HFF-Myc (cell line): ENCODE measurements around the gene ACTR1A.
"Not testable (repeated sequence)": the region's sequence is repeated elsewhere in the genome, so short reads cannot be mapped to it uniquely, and the experiment has no call there.

Experiments used
- DNase-seq: peaks from one replicate; pipeline ENCODE4 v3.0.0-alpha.2; 2011; ENCODE audit warnings: low read depth; ENCODE audit errors: extremely low read depth
- H3K4me3 ChIP-seq: replicated peaks from 2 replicates; pipeline ENCODE4 v1.5.1; 2011; ENCODE audit warnings: low read depth, mild to moderate bottlenecking, control low read depth, low read length
- TF ChIP-seq, protein P1 (sequence below): IDR thresholded peaks from 2 replicates; pipeline ENCODE4 v1.5.1; 2012; ENCODE audit warnings: mild to moderate bottlenecking, low read depth, low read length, control low read depth; ENCODE audit errors: missing control alignments

The ACTR1A gene

DNA sequence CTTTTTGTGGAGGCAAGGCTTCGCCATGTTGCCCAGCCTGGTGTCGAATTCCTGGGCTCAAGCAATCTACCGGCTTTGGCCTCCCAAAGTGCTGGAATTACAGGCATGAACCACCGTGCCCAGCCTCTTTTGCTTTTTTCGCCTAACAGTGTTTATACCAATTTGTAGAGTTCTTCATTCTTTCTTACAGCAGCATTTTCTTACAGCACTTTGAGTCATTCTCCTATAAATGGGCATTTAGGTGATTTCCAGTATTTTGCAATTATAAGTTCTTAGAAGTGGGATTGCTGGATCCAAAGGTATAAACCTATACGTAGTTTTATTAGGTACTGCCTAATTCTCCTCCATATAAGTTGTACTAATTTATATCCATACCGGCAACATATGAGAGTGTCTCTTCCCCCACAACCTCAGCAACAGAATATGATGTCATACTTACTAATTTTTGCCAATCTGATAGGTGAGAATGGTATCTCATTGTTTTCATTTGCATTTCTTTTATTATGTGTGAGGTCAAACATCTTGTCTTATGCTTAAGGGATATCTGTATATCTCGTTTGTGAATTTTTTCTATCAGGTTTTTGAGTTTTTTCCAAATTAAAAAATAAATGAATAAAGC lies 40.4 kb upstream of the ACTR1A start:
- DNase-seq: no peak
- TF ChIP-seq, protein P1, sequence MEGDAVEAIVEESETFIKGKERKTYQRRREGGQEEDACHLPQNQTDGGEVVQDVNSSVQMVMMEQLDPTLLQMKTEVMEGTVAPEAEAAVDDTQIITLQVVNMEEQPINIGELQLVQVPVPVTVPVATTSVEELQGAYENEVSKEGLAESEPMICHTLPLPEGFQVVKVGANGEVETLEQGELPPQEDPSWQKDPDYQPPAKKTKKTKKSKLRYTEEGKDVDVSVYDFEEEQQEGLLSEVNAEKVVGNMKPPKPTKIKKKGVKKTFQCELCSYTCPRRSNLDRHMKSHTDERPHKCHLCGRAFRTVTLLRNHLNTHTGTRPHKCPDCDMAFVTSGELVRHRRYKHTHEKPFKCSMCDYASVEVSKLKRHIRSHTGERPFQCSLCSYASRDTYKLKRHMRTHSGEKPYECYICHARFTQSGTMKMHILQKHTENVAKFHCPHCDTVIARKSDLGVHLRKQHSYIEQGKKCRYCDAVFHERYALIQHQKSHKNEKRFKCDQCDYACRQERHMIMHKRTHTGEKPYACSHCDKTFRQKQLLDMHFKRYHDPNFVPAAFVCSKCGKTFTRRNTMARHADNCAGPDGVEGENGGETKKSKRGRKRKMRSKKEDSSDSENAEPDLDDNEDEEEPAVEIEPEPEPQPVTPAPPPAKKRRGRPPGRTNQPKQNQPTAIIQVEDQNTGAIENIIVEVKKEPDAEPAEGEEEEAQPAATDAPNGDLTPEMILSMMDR: no peak
- no peak overlapping the region for H3K4me3 ChIP-seq

- TF ChIP-seq, protein P1: peak; percentile 28
- DNase-seq: no peak
- H3K4me3 ChIP-seq: no peak overlapping the region
Observed at GRCh38 chr10:102540023-102540422, 37.5 kb upstream of the ACTR1A start.

GRCh38 chr10:102538811-102539210 lies 36.3 kb upstream of the ACTR1A start:
- TF ChIP-seq, protein P1: no peak
- no peak for DNase-seq
- H3K4me3 ChIP-seq: no peak overlapping the region

DNA sequence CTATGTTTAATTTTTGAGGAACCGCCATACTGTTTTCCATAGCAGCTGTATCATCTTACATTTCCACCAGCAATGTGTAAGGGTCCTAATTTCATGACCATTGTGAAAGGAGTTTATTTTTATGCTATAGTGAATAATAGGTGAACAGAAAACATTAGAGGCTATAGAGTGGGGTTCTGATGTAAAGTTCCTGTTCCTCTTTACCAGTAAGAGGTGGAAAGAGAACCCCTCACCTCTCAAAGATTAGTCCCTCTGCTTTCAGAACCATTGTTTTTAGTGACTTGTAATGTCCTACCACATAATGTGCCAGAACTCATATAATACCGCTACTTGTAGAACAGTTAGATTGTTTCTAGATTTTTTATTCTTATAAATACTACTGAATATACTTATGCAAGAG lies 35.4 kb upstream of the ACTR1A start:
- H3K4me3 ChIP-seq: no peak overlapping the region
- DNase-seq: no peak
- TF ChIP-seq, protein P1: no peak

DNA sequence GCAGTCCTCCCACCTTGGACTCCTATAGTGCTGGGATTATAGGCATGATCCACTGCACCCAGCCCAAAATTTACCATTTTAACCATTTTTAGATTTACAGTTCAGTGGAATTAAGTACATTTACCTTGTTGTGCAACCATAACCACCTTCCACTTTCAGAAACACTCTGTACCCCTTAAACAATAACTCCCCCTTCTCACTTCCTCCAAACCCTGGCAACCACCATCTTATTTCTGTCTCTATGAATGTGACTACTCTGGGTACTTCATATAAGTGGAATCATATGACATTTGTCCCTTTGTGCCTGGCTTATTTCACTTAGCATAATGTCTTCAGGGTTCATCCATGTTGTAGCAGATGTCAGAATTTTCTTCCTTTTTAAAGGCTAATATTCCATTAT lies 34.9 kb upstream of the ACTR1A start:
- TF ChIP-seq, protein P1: no peak
- DNase-seq: no peak
- no peak overlapping the region for H3K4me3 ChIP-seq

GRCh38 chr10:102535481-102536147 lies 33.1 kb upstream of the ACTR1A start:
- TF ChIP-seq, protein P1: no peak
- no peak for DNase-seq
- no peak overlapping the region for H3K4me3 ChIP-seq

- DNase-seq, H3K4me3 ChIP-seq: not testable (repeated sequence)
Observed at GRCh38 chr10:102534966-102535365, 32.5 kb upstream of the ACTR1A start.
